Measurements from ENCODE around the gene NCKAP5. TPM values are rescaled to one million over a fixed set of nuclear protein-coding genes. Genes with fewer than 3 reads are reported as not detected.

NCKAP5 gene
- total and polyA plus RNA-seq, 2 donors = 1.9 to 2.0 TPM

DNA sequence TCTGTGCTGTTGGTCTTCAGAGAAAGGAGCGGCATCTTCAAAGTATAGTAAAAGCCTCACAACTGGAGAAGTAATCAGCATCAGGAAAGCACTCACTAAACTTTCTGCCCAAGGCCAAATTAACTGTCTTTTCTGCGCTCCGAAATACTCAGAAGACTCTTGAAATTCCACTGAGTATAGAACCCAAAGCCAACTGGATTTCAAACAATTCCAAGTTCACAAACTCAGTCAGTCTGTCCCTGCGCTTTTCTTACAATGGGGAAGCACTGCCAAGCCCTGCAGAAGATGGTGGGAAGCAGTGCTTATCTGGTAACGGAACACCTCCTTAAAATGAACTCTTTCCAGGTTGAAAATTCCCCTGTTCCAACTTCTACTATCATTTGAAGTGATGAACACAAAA lies 193.5 kb downstream of the NCKAP5 start:
- DNase-seq (ENCODE audit: low read depth in 6 of 9, low spot score in 9 of 9) = no peak
- 92% methylated on average over 5 of the region's 5 CpGs for WGBS
- Histone ChIP-seq H3K9me3 (ENCODE audit: control insufficient read depth in 2 of 2, insufficient read depth in 1 of 2, low read length in 1 of 2) (no peaks in the 10 kb centered on the region), H3K27me3 (ENCODE audit: control insufficient read depth in 2 of 2, insufficient read depth in 1 of 2, low read length in 1 of 2) (no peaks in the 10 kb centered on the region), H3K36me3 (ENCODE audit: control insufficient read depth in 2 of 2, insufficient read depth in 2 of 2, low read length in 1 of 2) (no peaks in the 10 kb centered on the region), H3K4me1 (ENCODE audit: control insufficient read depth in 2 of 2, insufficient read depth in 2 of 2, low read length in 2 of 2) (no peaks in the 10 kb centered on the region), H3K4me3 (ENCODE audit: low read length in 2 of 2) (no peak overlapping the region), H3K27ac (ENCODE audit: low read depth in 1 of 2, low read length in 1 of 2) (no peak overlapping the region)

DNA sequence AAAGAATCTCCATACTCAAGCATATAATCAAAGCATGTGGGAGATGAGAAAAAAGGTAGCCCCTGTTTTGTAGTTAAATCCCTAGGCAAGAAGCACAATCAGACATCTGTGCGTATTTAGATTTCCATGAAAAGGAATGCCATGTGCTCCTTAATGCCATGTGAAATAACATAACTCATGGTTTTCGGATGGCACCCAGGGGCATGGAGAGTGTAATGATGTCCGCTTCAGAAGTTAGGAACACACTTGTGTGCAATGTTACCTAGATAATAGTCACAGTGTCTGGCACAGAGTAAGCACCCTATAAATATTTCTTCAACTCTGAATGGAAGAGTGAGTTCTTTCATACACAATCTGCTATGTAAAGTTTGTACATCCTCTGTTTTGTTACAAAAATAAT lies 197.0 kb downstream of the NCKAP5 start:
- DNase-seq (ENCODE audit: low read depth in 6 of 9, low spot score in 9 of 9) = no peak
- Histone ChIP-seq H3K36me3 (ENCODE audit: control insufficient read depth in 2 of 2, insufficient read depth in 2 of 2, low read length in 1 of 2) (no peaks in the 10 kb centered on the region), H3K27me3 (ENCODE audit: control insufficient read depth in 2 of 2, insufficient read depth in 1 of 2, low read length in 1 of 2) (no peaks in the 10 kb centered on the region), H3K27ac (ENCODE audit: low read depth in 1 of 2, low read length in 1 of 2) (no peak overlapping the region), H3K9me3 (ENCODE audit: control insufficient read depth in 2 of 2, insufficient read depth in 1 of 2, low read length in 1 of 2) (no peaks in the 10 kb centered on the region), H3K4me1 (ENCODE audit: control insufficient read depth in 2 of 2, insufficient read depth in 2 of 2, low read length in 2 of 2) (no peaks in the 10 kb centered on the region), H3K4me3 (ENCODE audit: low read length in 2 of 2) (no peak overlapping the region)
- 96% methylated on average over 3 of the region's 3 CpGs for WGBS

DNA sequence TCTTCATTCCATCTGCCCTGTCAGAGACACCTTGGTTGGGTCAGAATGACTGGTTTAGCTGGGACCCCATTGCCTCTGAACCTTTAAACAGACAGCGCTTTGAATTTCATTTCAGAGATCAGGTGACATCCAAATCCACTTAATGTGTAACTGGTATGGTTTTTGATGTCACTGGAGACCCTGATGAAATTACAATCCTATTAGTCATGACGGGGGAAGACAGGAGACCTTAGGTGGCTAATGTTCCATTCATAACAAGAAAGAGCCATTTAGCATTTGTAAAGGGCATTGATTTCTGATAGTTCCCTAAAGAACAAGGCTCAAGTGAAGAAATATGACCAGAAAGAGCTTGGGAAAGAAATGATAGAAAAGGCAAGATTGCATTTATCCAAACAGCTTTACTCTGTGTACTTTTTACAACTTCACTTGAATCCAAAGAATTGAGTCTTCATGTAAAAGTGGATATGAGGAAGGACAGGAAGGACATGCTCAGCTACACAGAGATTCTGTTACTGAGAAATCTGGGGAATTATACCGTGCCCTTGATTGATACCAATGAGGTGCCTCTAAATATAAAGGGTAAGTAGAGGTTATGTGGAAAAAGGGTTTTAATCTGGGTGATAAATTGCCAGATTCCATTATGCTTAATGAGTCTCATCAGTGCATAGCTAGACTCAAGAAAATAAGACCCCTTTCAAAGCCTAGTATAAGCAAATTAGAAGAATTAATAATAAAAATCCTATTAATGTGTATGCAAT lies 198.2 kb downstream of the NCKAP5 start:
- no peaks in the 10 kb centered on the region for H3K36me3 ChIP-seq (ENCODE audit: control insufficient read depth in 2 of 2, insufficient read depth in 2 of 2, low read length in 1 of 2)
- H3K9me3 ChIP-seq (ENCODE audit: control insufficient read depth in 2 of 2, insufficient read depth in 1 of 2, low read length in 1 of 2) = no peaks in the 10 kb centered on the region
- no peaks in the 10 kb centered on the region for H3K4me1 ChIP-seq (ENCODE audit: control insufficient read depth in 2 of 2, insufficient read depth in 2 of 2, low read length in 2 of 2)
- DNase-seq (ENCODE audit: low read depth in 6 of 9, low spot score in 9 of 9) = no peak
- no peak overlapping the region for H3K4me3 ChIP-seq (ENCODE audit: low read length in 2 of 2)
- no peaks in the 10 kb centered on the region for H3K27me3 ChIP-seq (ENCODE audit: control insufficient read depth in 2 of 2, insufficient read depth in 1 of 2, low read length in 1 of 2)
- no peak overlapping the region for H3K27ac ChIP-seq (ENCODE audit: low read depth in 1 of 2, low read length in 1 of 2)
- WGBS = 85% methylated on average over 3 of the region's 3 CpGs

DNA sequence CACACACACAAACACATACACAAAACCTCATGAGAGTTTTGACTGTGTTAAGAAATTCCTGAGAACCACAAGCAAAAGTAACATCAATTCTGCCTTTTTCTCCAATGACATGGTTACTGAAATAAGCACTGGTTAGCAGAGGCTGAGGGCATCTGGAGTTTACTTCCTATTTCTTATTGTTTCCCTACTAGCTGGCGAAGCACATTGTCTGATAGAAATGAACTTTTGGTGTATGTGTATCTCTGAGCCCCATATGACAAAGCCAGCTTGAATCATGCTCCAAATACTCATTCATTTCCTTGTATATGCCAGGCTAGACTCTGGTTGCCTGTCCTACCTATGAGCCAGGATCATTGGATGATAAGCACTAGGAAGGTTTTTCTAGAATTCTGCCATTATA lies 203.1 kb downstream of the NCKAP5 start:
- 38% methylated on average over 1 of the region's 1 CpG for WGBS

DNA sequence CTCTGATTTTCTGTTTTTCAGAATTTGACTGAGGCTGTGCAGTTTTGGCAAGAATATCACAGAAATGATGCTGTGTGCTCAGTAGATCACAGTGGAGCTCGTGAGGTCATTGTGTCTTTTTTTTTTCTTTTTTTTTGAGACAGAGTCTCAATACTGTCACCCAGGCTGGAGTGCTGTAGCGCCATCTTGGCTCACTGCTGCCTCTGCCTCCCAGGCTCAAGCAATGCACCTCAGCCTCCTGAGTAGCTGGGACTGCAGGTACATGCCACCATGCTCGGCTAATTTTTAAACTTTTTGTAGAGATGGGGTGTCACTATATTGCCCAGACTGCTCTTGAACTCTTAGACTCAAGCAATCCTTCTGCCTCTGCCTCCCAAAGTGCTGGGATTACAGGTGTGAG lies 203.6 kb downstream of the NCKAP5 start:
- Histone ChIP-seq H3K4me1 (ENCODE audit: control insufficient read depth in 2 of 2, insufficient read depth in 2 of 2, low read length in 2 of 2) (no peaks in the 10 kb centered on the region), H3K27me3 (ENCODE audit: control insufficient read depth in 2 of 2, insufficient read depth in 1 of 2, low read length in 1 of 2) (no peaks in the 10 kb centered on the region), H3K36me3 (ENCODE audit: control insufficient read depth in 2 of 2, insufficient read depth in 2 of 2, low read length in 1 of 2) (no peaks in the 10 kb centered on the region), H3K4me3 (ENCODE audit: low read length in 2 of 2) (no peak overlapping the region), H3K27ac (ENCODE audit: low read depth in 1 of 2, low read length in 1 of 2) (no peak overlapping the region), H3K9me3 (ENCODE audit: control insufficient read depth in 2 of 2, insufficient read depth in 1 of 2, low read length in 1 of 2) (no peaks in the 10 kb centered on the region)
- DNase-seq (ENCODE audit: low read depth in 6 of 9, low spot score in 9 of 9) = no peak
- 83% methylated on average over 3 of the region's 3 CpGs for WGBS

More for the DNA sequence above, 203.1 kb downstream of the NCKAP5 start:
- Histone ChIP-seq H3K27me3 (ENCODE audit: control insufficient read depth in 2 of 2, insufficient read depth in 1 of 2, low read length in 1 of 2) (no peaks in the 10 kb centered on the region), H3K4me1 (ENCODE audit: control insufficient read depth in 2 of 2, insufficient read depth in 2 of 2, low read length in 2 of 2) (no peaks in the 10 kb centered on the region), H3K9me3 (ENCODE audit: control insufficient read depth in 2 of 2, insufficient read depth in 1 of 2, low read length in 1 of 2) (no peaks in the 10 kb centered on the region), H3K4me3 (ENCODE audit: low read length in 2 of 2) (no peak overlapping the region), H3K27ac (ENCODE audit: low read depth in 1 of 2, low read length in 1 of 2) (no peak overlapping the region), H3K36me3 (ENCODE audit: control insufficient read depth in 2 of 2, insufficient read depth in 2 of 2, low read length in 1 of 2) (no peaks in the 10 kb centered on the region)
- DNase-seq (ENCODE audit: low read depth in 6 of 9, low spot score in 9 of 9) = no peak

DNA sequence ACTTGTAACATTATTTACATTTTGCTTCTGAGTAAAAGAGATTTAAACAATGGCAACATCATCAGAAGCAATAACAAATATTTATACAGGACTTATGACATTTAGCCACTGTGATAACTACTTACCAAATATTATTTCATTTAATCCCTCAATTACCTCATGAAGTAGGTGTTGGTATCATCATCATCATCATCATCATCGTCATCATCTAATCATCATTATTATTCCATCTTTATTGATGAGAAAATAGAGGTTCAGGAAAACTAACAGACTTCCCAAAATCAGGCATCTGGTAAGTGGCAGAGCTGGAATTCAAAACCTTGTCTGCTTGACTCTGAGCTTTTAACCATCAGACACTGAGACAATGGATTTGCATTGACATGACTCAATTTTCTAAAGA lies 204.4 kb downstream of the NCKAP5 start:
- 94% methylated on average over 1 of the region's 1 CpG for WGBS
- Histone ChIP-seq H3K4me1 (ENCODE audit: control insufficient read depth in 2 of 2, insufficient read depth in 2 of 2, low read length in 2 of 2) (no peaks in the 10 kb centered on the region), H3K4me3 (ENCODE audit: low read length in 2 of 2) (no peak overlapping the region), H3K36me3 (ENCODE audit: control insufficient read depth in 2 of 2, insufficient read depth in 2 of 2, low read length in 1 of 2) (no peaks in the 10 kb centered on the region), H3K9me3 (ENCODE audit: control insufficient read depth in 2 of 2, insufficient read depth in 1 of 2, low read length in 1 of 2) (no peaks in the 10 kb centered on the region), H3K27ac (ENCODE audit: low read depth in 1 of 2, low read length in 1 of 2) (no peak overlapping the region), H3K27me3 (ENCODE audit: control insufficient read depth in 2 of 2, insufficient read depth in 1 of 2, low read length in 1 of 2) (no peaks in the 10 kb centered on the region)
- no peak for DNase-seq (ENCODE audit: low read depth in 6 of 9, low spot score in 9 of 9)

DNA sequence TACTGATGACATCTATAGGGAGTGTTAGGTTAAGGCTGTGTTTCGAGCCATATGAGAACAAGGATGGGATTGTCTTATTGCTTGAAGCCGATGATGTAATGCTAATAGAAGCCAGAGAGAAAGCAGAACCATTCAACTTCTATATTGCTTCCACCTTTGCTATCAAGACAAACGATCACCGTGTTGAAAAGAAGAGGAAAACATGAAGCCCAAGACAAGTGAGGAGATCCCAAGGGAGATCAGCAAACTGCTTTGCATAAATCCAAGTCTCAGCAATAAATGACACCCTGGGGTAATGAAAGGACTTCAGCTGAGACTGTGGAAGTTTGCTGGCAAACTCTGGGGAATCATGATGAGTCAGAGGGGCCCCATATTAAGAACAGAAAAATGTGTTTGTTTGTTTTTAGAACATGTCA lies 206.2 kb downstream of the NCKAP5 start:
- no peaks in the 10 kb centered on the region for H3K4me1 ChIP-seq (ENCODE audit: control insufficient read depth in 2 of 2, insufficient read depth in 2 of 2, low read length in 2 of 2)
- WGBS = 47% methylated on average over 4 of the region's 4 CpGs
- H3K27me3 ChIP-seq (ENCODE audit: control insufficient read depth in 2 of 2, insufficient read depth in 1 of 2, low read length in 1 of 2) = no peaks in the 10 kb centered on the region
- no peaks in the 10 kb centered on the region for H3K9me3 ChIP-seq (ENCODE audit: control insufficient read depth in 2 of 2, insufficient read depth in 1 of 2, low read length in 1 of 2)
- H3K4me3 ChIP-seq (ENCODE audit: low read length in 2 of 2) = no peak overlapping the region
- DNase-seq (ENCODE audit: low read depth in 6 of 9, low spot score in 9 of 9) = no peak
- H3K27ac ChIP-seq (ENCODE audit: low read depth in 1 of 2, low read length in 1 of 2) = no peak overlapping the region
- H3K36me3 ChIP-seq (ENCODE audit: control insufficient read depth in 2 of 2, insufficient read depth in 2 of 2, low read length in 1 of 2) = no peaks in the 10 kb centered on the region

DNA sequence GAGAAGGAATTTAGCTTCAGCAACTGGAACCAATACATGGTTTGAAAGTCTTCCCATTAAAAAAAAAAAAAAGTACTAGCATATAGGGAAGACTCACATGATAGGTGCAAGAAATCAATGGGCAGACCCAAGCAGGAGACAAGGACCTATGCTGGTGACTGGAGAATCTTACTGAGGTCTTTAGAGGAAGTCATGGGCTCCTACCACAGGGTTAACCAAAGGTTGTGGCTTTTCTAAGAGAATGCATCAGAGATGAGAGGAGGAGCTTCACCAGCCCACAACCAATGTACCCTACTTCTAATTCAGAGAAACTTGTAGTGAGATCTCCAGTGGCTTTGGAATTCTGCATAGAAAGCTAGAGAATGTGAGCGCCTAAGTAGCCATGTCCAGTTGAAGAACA lies 207.4 kb downstream of the NCKAP5 start:
- H3K4me1 ChIP-seq (ENCODE audit: control insufficient read depth in 2 of 2, insufficient read depth in 2 of 2, low read length in 2 of 2) = no peaks in the 10 kb centered on the region
- no peaks in the 10 kb centered on the region for H3K36me3 ChIP-seq (ENCODE audit: control insufficient read depth in 2 of 2, insufficient read depth in 2 of 2, low read length in 1 of 2)
- H3K27me3 ChIP-seq (ENCODE audit: control insufficient read depth in 2 of 2, insufficient read depth in 1 of 2, low read length in 1 of 2) = no peaks in the 10 kb centered on the region
- H3K4me3 ChIP-seq (ENCODE audit: low read length in 2 of 2) = no peak overlapping the region
- no peak overlapping the region for H3K27ac ChIP-seq (ENCODE audit: low read depth in 1 of 2, low read length in 1 of 2)
- DNase-seq (ENCODE audit: low read depth in 6 of 9, low spot score in 9 of 9) = no peak
- no peaks in the 10 kb centered on the region for H3K9me3 ChIP-seq (ENCODE audit: control insufficient read depth in 2 of 2, insufficient read depth in 1 of 2, low read length in 1 of 2)
- WGBS = 97% methylated on average over 1 of the region's 1 CpG

DNA sequence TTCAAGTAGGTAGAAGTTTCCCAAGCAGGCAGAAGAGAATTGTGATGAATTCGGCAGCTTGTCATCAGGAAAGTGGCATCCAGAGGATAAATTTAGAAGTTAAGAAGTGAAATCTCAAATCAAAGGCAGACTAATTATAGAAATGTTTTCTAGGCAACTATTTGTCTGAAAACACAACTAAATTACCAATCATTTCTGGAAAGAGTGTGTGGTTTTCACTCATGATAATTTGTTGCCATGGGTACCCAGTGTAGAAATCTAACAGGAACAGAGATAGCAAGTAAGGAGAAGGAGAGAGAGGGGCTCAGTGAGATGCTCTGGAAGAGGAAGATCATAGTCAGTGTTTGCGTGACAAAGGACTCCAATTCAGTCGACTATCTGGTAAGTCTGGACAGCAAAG lies 208.1 kb downstream of the NCKAP5 start:
- 84% methylated on average over 3 of the region's 3 CpGs for WGBS
- H3K27me3 ChIP-seq (ENCODE audit: control insufficient read depth in 2 of 2, insufficient read depth in 1 of 2, low read length in 1 of 2) = no peaks in the 10 kb centered on the region
- no peaks in the 10 kb centered on the region for H3K36me3 ChIP-seq (ENCODE audit: control insufficient read depth in 2 of 2, insufficient read depth in 2 of 2, low read length in 1 of 2)
- no peaks in the 10 kb centered on the region for H3K4me1 ChIP-seq (ENCODE audit: control insufficient read depth in 2 of 2, insufficient read depth in 2 of 2, low read length in 2 of 2)
- H3K4me3 ChIP-seq (ENCODE audit: low read length in 2 of 2) = no peak overlapping the region
- H3K27ac ChIP-seq (ENCODE audit: low read depth in 1 of 2, low read length in 1 of 2) = no peak overlapping the region
- no peak for DNase-seq (ENCODE audit: low read depth in 6 of 9, low spot score in 9 of 9)
- no peaks in the 10 kb centered on the region for H3K9me3 ChIP-seq (ENCODE audit: control insufficient read depth in 2 of 2, insufficient read depth in 1 of 2, low read length in 1 of 2)

All from thymus (tissue), 11 donors.